Renal cortical epithelial cell (primary cell): ENCODE measurements around the gene ANKRD31. TPM values are rescaled to one million over a fixed set of nuclear protein-coding genes. Genes with fewer than 3 reads are reported as not detected.
"Not testable (repeated sequence)": the region's sequence is repeated elsewhere in the genome, so short reads cannot be mapped to it uniquely, and the experiment has no call there.

Experiments
- DNase-seq: peaks from one replicate; pipeline ENCODE4 v3.0.0-alpha.2; 2011; ENCODE audit warnings: low read depth
- total RNA-seq: library from RNA; depleted of rRNA; stranded (reverse); fragments of >200 nt; gene quantifications from 2 replicates; pipeline ENCODE4 v1.2.3, GENCODE V29; 2014

ANKRD31 gene, protein sequence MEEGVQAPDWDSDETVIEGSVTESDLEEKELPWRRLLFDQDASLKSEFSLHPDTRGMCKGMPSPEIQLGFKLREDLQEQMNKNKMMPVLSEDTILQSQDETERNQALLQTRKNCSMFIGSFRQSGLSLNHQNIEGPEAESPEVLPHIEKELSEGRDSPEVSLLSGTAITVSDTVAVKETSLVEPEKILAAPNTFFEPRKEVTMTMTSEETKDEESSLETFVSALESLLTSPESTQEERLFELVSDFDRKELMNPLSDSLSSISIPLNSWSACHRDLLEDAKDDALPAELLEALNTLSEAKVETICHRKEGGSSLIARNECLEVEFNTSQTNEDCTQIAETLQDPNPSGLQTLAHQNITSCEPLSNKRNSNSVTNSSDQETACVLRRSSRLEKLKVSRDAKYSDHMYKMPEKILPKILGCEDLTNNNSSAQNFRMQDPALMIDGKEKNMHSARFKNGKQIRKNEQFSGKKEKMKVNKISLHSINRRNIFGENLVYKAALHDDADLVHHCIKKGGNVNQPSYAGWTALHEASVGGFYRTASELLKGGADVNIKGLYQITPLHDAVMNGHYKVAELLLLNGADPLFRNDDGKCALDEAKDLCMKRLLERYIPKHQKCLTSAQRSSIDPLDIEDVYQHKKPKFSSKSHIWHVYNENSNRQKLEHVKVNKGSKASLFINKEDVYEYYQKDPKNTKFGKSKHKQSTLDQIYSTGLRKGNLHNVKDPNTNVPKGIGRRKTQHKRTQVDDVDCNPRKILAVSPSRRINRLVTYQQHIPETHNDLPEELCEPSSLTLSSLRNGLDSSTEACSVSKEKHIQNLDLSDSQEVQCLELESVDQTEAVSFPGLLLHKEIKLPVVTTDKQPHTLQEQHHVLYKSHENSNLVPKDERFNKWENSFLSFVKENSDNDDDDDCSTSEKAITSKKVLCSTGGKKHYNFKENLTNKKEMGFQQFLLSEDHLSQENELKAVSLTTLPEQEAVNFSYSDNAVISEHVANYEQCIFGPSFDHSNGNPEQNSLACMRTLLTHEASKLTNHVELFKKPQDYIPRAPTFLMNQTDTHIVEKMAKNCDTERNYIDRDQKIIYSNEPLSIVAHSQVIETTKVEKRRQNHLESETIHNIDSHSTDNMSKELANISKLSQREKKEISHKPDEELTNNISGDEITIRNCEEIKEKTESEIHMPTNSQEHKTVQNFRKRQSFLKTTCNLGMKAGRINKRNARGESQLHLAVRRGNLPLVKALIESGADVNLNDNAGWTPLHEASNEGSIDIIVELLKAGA (N-terminal part only)
- total RNA-seq, result under 0.01 and 0.25 TPM in 2 replicates

DNA sequence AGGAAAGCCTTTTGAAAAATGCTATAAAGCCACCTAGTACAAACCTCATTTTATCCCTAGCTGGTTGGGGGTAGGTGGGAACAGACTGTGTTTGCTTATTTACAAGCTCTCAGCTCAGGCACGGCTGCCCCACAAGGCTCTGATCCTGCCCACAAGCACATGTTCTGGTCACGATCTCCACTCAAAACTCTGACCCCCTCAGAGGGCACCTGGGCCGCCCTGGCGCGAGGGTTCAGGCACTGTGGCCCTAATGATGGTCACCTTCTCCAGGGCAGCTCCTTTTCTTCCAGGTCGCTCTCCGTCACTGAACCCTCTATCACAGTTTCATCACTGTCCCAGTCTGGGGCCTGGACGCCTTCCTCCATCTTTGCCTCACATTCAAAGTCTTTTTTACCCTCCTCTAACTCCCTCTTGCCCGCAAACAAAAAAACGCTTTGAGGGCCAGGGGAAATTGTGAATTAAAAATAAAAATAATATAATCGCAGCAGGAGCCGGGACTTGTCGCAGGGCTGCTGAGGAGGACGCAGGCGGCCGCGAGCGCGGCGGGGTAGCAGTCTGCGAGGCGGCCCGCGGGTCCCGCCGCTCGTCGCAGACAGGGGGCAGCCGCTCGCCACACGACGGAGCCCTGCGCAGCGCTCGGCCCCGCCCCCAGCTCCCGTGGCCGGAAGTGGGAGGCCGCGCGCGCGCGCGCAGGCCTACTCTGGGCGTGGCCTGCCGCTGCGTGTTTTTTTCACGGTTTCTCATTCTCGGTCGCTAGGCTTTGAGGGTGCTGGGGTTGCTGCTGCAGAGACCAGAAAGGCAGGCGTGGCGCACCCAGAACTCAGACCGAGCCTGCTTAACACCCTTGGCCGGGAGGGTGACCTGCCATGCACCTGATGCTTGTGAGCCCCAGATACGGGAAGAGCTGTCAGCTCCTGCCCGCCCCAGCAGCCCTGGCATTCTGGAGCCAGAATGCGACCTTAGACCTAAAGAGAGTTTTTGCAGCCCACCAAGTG is at the start of gene ANKRD31:
Gene ANKRD31 (minus strand): TSS at position 557 of the 995 bp plus-strand sequence. CDS start 192 bp downstream, at position 365.
- DNase-seq, result peak; percentile 35

DNA sequence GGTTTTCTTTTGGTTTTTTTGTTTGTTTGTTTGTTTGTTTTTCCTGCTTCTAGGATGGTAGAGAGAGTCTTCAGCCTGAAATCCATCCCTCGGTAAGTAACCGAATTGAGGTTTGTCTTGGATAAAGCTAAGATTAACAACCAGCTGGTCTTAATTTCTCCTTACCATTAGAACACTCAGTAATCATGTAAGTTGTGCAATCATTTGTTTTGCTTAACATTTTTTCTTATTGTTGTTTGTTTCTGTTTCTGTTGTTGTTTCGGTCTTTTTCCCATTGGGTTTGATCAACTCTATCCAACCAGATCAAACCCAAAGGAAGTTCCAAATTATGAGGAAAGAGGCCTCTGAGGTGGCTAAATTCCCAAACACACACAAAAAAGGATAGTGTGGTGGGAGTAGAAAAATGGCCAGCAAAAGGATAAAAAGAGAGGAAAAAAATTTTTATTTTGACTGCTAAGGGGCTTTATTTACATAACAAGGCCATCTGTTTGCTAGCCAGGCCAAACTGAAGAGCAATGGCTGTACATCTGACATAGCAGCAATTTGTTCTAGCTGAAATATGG is 49.6 kb upstream of the ANKRD31 start:
- DNase-seq, result no peak

DNA sequence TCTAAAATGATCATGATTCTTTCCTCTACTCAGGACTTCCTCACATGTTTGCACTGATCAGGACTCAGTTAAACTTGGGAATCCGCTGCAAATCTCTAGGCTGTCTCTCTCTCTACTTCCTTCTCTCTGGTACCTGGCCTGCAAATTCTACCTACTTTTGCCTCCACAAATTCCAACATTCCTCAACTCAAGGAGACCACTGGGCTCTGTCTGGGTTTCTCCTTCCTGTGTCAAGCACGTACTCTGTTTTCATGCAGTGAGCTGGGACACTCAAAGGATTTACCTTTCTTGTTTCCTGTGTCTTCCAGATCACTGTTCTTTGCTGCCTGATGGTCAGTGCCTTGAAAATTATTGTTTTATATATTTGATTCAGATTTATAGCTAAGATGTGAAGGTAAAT is 45.9 kb upstream of the ANKRD31 start:
- no peak for DNase-seq

DNA sequence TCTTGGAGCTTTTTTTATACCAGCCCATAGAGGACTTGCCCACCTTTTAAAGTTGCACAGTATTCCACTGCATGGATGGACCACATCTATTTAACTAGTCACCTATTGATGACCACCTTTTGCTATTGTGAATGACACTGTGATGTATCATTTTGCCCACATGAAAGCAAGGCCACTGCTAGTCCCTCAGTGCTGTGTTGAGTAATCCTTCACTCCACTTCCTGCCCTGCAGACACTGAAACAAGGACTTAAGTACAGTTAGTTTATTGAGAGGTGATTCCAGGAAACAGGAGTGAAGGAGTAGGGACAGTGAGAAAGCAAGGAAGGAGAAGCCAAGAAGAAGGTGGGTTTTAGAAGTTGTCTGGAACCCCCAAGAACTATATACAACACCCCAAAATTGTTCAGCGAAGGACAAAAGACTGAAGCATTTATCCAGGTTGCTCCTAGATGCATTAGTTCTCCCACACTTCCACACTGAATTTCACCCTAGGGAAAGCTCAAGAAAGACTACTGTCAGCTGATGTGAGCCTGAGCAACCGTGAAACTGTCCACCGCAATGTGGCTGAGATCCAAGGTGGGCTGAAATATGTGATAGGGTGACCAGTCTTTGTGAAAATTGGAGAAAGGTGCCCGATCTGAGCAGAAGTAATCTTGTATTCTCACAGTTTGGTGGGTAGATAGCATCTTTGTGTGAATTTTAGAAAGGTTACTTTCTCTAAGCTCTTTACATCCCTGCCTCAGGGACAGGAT is 45.2 kb upstream of the ANKRD31 start:
- peak; percentile 95 for DNase-seq

DNA sequence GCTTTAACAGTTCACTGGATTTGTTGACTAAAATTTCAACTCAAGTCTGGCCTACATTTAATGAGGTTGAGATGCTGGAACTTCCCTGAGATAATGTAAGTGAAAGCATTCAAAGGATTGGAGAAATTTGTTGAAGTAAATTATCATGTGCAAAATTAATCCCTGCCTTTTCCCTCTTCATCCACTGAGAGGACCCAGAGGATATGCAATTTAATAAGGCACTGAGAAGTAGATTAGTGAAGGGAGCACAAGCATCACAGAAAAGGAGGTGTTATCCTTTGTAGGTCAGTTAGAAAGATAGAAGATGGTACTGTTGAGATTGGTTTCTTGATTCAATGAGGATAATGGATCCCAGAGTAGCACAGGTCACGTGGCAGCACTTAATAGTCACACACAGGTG is 42.6 kb upstream of the ANKRD31 start:
- peak; percentile 14 for DNase-seq

DNA sequence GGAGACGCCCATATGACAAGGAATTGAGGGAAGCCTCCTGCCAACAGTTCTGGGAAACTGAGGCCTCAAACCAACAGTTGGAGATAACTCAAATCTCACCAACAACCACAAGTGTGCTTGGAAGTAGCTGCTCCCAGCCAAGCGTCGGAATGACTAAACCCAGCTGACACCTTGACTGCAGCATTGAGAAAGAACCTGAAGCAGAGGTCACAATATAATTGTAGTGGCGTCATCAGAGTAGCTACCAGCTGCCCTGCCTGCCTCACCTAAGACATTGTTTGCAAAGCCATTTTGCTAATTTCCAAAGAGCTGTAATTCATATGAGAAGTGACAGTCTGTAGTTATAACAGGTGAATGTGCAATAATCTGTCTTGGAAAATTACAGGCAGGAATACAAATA is 40.8 kb upstream of the ANKRD31 start:
- DNase-seq, result peak; percentile 49

DNA sequence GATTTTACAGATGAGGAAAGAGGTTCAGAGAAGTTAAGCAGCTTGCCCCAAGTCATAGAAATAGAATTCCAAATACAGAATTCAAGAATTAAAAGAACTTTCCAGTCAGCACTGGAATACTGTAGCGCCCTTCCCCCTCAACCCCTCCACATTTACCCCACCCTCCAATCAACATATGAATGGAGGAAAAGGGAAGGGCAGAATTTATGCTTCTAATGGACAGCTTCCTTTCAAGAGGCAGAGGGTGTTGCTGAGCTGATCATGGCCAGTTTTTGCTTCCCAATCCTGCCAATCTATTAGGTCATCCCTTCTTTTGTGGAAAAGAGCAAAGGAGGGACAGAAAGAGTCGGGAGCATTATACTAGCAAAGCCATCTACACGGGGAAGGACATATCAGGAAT is 39.1 kb upstream of the ANKRD31 start:
- DNase-seq, result no peak

DNA sequence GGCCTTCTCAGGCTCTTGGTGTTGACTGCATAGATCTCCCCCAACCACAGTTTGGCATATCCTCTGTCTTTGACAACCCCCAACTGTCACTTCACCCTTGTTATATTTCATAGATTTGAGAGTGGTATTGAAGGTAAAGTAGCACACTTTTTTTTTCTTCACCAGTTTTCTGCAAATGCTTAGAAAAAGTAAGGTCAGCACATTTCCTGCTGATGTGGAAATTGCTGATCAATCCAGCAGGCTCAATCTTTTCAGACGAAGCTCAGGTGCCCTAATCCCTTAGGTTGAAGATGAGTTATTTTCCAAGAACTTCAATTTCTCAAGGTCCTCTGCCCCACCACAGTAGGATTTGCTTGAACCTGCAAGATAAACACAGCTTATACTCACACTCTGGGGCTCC is 38.5 kb upstream of the ANKRD31 start:
- no peak for DNase-seq

DNA sequence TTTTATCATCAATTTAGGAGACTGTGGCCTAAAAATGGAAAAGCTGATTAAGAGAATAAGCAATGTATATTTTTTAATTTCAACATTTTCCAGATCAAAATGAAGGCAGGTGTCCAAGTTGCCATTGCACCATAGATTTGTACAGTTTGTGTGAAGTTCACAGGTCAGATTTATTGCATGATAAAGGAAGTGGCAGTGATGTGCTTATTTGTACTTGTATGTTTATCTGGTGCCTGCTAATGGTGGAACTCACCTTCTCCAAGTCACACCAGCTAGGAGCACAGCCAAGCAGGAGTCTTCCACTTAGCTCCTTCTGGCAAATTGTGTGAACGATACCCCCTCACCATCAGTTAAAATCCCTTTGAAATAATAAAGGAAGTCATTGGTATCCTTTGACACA is 37.8 kb upstream of the ANKRD31 start:
- DNase-seq, result no peak

DNA sequence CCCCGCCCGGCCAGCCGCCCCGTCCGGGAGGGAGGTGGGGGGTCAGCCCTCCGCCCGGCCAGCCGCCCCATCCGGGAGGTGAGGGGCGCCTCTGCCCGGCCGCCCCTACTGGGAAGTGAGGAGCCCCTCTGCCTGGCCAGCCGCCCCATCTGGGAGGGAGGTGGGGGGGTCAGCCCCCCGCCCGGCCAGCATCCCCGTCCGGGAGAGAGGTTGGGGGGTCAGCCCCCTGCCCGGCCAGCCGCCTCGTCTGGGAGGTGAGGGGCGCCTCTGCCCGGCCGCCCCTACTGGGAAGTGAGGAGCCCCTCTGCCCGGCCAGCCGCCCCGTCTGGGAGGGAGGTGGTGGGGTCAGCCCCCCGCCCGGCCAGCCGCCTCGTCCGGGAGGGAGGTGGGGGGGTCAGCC is 33.9 kb upstream of the ANKRD31 start:
- not testable (repeated sequence) for DNase-seq

DNA sequence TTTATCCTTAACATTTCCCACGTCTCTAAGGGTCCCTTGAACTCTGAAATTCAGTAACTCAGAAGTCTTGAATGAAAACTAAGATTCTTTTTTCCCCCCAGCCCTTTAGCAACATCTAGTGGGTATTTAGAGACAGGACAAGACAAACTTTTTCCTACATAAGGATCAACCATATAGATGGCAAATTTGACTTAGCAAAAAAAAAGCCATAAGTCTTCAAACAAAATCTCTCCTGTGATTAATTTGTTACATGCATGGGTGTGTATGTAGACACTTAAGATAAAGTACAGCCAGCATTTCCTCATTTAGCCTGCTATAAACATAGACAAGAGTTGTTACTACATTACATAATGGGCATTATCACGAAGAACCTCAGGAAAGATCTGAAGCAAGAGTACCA is 29.1 kb upstream of the ANKRD31 start:
- peak; percentile 71 for DNase-seq

DNA sequence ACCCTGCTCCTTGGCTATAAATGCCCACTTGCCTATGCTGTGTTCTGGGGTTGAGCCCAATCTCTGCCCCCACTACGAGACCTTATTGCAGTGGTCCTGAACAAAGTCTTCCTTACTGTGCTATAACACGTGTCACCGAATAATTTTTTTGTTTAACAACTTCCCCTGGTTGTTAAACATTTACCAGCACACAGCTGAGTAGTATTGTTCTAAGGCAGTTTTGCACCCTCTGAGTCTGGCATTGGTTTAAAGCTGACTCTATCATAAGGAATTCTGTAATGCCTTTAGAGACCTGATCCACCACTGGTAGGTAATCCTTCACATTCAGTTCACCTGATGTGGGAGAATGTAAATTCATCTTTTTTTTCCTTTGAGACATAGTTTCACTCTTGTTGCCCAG is 25.6 kb upstream of the ANKRD31 start:
- peak; percentile 91 for DNase-seq

DNA sequence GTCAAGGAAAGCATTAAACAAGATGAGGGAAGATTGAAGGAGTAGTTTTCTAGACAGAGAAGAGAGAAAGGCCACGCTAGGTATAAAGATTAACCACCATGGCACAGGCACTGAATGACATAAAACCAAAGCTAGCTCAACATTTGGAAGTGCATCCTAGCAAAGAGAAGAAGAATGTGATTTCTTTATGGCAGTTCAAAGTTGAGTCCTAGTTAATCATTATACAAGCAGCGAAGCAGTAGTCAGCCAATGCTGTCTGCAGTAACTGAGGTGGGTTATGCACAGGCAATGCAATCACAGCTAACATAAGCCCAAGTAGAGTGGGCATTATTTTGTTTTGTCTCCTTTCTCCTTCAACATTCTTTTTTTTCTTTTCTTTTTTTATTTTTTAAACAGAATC is 24.0 kb upstream of the ANKRD31 start:
- DNase-seq, result peak; percentile 92

DNA sequence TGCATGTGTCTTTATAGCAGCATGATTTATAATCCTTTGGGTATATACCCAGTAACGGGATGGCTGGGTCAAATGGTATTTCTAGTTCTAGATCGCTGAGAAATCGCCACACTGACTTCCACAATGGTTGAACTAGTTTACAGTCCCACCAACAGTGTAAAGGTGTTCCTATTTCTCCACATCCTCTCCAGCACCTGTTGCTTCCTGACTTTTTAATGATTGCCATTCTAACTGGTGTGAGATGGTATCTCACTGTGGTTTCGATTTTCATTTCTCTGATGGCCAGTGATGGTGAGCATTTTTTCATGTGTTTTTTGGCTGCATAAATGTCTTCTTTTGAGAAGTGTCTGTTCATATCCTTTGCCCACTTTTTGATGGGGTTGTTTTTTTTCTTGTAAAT is 13.8 kb upstream of the ANKRD31 start:
- DNase-seq, result not testable (repeated sequence)

DNA sequence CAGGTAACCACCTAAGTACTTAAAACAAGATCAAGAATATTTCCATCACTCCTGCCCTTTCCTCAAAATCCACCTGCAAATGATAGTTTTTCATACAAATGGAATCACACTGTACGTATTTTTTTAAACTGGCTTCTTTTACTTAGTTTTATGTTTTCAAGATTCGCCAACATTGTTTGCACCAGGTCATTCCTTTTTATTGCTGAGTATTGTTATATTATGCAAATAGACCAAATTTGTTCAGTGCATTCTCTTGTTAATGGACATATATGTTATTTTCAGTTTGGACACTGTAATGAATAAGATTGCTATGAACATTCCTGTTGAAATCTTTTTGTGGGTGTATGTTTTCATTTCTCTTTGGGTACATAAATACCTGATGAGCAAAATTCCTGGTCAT is 8.3 kb upstream of the ANKRD31 start:
- no peak for DNase-seq

DNA sequence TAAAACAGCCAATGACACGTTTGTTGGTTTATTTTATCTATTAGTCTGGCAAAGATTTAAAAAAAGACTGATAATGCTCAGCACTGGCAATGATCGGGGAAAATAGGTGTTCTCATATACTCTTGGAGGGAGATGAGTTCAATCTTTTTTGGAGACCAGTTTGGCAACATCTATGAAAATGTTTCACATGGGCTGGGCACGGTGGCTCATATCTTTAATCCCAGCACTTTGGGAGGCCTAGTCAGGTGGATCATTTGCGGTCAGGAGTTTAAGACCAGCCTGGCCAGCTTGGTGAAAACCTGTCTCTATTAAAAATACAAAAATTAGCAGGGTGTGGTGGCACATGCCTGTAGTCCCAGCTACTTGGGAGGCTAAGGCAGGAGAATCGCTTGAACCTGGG is 6.8 kb upstream of the ANKRD31 start:
- no peak for DNase-seq

DNA sequence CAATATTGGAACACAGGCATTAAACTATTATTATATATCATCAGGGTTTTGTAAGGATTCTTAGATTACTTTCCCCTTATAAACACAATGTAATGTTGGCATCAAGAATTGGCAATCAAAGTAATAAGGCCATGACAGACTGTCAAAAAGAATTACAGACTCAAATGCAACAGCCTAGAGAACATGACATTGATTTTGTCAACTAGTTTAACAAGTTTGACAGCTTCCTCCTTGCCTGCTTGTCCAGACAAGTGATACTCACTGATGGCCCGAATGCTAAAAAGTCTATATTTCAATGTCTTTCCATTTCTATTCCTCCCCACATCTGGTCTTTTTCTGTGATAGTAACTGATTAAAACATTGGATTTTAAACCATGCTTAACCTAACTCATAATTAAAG is 6.4 kb upstream of the ANKRD31 start:
- DNase-seq, result no peak

DNA sequence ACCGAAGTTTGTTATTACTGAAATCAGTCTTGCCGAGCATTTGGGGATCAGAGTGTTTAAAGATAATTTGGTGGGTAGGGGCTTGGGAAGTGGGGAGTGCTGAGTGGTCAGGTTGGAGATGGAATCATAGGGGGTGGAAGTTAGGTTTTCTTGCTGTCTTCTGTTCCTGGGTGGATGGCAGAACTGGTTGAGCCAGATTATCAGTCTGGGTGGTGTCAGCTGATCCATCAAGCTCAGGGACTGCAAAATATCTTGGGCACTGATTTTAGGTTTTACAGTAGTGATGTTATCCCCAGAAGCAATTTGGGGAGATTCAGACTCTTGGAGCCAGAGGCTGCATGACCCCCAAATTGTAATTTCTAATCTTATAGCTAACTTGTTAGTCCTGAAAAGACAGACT is 5.4 kb upstream of the ANKRD31 start:
- DNase-seq, result no peak

DNA sequence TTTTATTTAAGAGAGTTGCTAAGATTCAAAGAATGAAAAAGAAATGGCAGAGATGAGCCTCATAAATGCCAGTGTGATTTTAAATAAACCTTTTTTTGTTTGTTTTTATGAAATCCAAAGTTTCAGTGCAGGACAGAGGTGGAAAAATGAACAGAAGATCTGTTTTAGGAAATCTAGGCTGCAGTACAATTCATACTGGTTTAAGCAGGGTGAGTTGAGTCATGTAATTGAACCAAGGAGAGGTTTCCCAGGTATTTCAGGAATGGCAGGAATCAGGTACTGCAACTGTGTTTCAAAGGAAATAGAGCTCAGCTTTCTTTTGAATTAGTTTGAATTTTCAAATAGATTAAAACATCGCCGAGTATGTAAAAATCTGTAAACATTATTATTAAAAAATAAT is 3.0 kb upstream of the ANKRD31 start:
- DNase-seq, result peak; percentile 89

DNA sequence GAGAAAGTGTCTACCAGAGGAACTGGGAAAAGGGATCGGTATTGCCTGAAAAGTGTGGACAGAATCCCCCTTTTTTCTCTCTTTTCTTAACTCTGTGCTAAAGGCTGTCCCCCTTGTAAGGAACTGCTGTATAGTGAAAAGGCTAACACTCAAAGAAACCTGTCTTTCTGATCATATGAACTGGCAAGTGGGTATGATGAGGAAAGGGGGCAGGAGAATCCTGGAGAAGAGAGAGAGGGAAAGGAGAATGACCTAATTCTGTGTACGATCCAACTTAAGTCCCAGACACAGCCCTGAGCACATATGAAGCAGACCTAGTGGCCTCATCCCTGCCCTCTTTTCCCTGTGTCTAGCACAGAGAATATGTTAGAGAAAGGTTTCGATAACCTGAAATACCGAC is 967 bp downstream of the ANKRD31 start:
- no peak for DNase-seq
